ENCODE data around the gene SLC15A1. TPM values are rescaled to one million over a fixed set of nuclear protein-coding genes. Genes with fewer than 3 reads are reported as not detected.
"Not testable (repeated sequence)": the region's sequence is repeated elsewhere in the genome, so short reads cannot be mapped to it uniquely, and the experiment has no call there.

SLC15A1 gene
- total and polyA plus RNA-seq, 12 donors: 0.01 TPM; not detected in 11

DNA sequence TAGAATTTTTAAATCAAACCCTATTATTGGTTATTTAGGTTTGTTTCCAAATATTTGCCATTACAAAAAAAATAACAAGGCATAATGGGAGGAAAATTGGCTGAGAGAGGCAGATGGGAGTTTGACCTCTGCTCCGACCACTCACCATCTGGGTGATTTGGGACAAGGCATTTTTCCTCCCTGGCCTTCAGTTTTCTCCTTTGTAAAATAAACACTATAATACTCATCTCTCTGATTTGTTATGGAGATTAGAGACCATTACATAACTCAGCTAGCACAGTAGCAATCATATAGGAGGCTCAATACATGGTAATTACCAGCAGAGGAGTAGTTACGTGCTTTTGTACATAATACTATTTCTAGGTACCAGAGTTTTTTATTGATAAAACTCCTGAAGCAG, 105.4 kb downstream of the SLC15A1 start:
- Histone ChIP-seq H3K9me3 (no peaks in the 10 kb centered on the region), H3K36me3 (no peaks in the 10 kb centered on the region), H3K4me1 (peaks cover 0 to 6% (median 0%) of the 10 kb centered on the region in 9 donors), H3K4me3 (no peak overlapping the region), H3K27me3 (peaks cover 0 to 3% (median 0%) of the 10 kb centered on the region in 7 donors), H3K27ac (no peak overlapping the region)
- no peak for DNase-seq
- TF ChIP-seq, protein P1, sequence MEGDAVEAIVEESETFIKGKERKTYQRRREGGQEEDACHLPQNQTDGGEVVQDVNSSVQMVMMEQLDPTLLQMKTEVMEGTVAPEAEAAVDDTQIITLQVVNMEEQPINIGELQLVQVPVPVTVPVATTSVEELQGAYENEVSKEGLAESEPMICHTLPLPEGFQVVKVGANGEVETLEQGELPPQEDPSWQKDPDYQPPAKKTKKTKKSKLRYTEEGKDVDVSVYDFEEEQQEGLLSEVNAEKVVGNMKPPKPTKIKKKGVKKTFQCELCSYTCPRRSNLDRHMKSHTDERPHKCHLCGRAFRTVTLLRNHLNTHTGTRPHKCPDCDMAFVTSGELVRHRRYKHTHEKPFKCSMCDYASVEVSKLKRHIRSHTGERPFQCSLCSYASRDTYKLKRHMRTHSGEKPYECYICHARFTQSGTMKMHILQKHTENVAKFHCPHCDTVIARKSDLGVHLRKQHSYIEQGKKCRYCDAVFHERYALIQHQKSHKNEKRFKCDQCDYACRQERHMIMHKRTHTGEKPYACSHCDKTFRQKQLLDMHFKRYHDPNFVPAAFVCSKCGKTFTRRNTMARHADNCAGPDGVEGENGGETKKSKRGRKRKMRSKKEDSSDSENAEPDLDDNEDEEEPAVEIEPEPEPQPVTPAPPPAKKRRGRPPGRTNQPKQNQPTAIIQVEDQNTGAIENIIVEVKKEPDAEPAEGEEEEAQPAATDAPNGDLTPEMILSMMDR (IDR thresholded peaks at IDR 0.05): no peak
- no peak for ATAC-seq
- intact Hi-C loops (cut with DNase I): no loop called here
- WGBS, 2 donors: 97 to 99% methylated on average over 2 of the region's 2 CpGs

- DNase-seq (no peak), ATAC-seq (no peak)
- no peaks in the 10 kb centered on the region for H3K36me3 ChIP-seq
- no peak overlapping the region for H3K4me3 ChIP-seq
- intact Hi-C loops (cut with DNase I): loop anchor here in 1 of 10 donors (5.0 kb wide), 1 partner anchor 61 kb away; no protein-coding TSS in a partner anchor
- WGBS, 2 donors: 80 to 85% methylated on average over 1 of the region's 1 CpG
- H3K27me3 ChIP-seq: peaks cover 0 to 3% (median 0%) of the 10 kb centered on the region in 7 donors
- no peak overlapping the region for H3K27ac ChIP-seq
- H3K9me3 ChIP-seq: no peaks in the 10 kb centered on the region
- no peaks in the 10 kb centered on the region for H3K4me1 ChIP-seq
- TF ChIP-seq, protein P1 (IDR thresholded peaks at IDR 0.05): no peak
Measured at GRCh38 chr13:98643479-98643878, 109.0 kb downstream of the SLC15A1 start.

DNA sequence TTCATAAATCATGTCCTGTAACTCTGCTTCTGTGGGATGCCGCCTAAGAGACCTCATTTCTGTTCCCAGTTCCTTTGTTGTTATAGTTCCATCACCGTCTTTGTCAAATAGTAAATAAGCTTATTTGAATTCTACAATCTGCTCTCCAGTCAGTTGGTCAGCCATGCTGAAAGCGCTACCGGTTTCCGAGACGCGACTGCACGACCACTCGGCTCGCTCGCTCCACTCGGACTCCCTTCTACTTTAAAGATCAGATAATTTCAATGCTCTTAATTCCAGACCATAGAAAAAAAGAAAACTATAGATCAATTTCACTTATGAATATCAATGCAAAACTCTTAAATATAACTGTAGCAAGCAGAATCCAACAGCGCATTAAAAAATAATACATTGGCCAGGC, 111.4 kb downstream of the SLC15A1 start:
- Histone ChIP-seq H3K9me3 (no peaks in the 10 kb centered on the region), H3K4me3 (no peak overlapping the region), H3K36me3 (no peaks in the 10 kb centered on the region), H3K4me1 (no peaks in the 10 kb centered on the region), H3K27me3 (peaks cover 0 to 3% (median 0%) of the 10 kb centered on the region in 7 donors), H3K27ac (no peak overlapping the region)
- WGBS, 2 donors: 92 to 94% methylated on average over 13 of the region's 13 CpGs
- no peak for ATAC-seq
- no peak for DNase-seq
- intact Hi-C loops (cut with DNase I): loop anchor here in 1 of 10 donors (5.0 kb wide), 1 partner anchor 59 kb away; no protein-coding TSS in a partner anchor
- TF ChIP-seq, protein P1 (IDR thresholded peaks at IDR 0.05): no peak

DNA sequence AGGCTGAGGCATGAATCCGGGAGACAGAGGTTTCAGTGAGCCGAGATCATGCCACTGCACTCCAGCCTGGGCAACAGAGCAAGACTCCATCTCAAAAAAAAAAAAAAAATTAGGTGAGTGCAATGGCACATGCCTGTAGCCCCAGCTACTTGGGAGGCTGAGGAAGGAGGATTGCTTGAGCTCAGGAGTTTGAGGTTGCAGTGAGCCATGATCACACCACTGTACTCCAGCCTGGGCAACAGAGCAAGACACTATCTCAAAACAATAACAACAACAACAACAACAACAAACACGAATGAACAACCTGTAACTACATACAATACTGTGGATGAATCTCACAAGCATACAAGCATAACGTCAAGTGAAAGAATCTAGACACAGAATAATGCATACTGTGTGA, 112.7 kb downstream of the SLC15A1 start:
- intact Hi-C loops (cut with DNase I): loop anchor here in 2 of 10 donors (5.0 kb wide), 2 partner anchors 42 to 57 kb away; no protein-coding TSS in a partner anchor
- 85 to 94% methylated on average over 4 of the region's 4 CpGs for WGBS, 2 donors
- DNase-seq, H3K4me3 ChIP-seq, H3K9me3 ChIP-seq, H3K4me1 ChIP-seq, ATAC-seq, H3K36me3 ChIP-seq, H3K27me3 ChIP-seq, H3K27ac ChIP-seq: not testable (repeated sequence)

DNA sequence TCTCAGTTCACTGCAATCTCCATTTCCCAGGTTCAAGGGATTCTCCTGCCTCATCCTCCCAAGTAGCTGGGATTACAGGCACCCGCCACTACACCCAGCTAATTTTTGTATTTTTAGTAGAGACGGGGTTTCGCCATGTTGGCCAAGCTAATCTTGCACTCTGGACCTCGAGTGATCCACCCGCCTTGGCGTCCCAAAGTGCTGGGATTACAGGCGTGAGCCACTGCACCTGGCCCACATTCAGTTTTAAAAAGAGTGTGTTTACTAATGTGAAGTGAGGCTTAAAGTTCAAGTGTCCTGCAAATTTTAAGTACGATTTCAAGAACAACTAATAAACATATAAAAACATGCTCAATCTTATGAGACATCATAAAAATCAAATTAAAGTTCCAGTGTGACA, 114.1 kb downstream of the SLC15A1 start:
- not testable (repeated sequence) for H3K4me1 ChIP-seq, H3K27ac ChIP-seq, H3K9me3 ChIP-seq, H3K36me3 ChIP-seq, H3K4me3 ChIP-seq, H3K27me3 ChIP-seq, DNase-seq, ATAC-seq
- intact Hi-C loops (cut with DNase I): loop anchor here in 1 of 10 donors (5.0 kb wide), 1 partner anchor 41 kb away; no protein-coding TSS in a partner anchor
- 92 to 98% methylated on average over 8 of the region's 8 CpGs for WGBS, 2 donors

Other genes with a start within 250 kb of the SLC15A1 start
- 10 to 100 TPM; 52.0 to 72.9 (median 63.2) TPM for gene STK24, start 175.6 kb downstream of the SLC15A1 start, total RNA-seq
- gene STK24, start 175.6 kb downstream of the SLC15A1 start, polyA plus RNA-seq: 10 to 100 TPM; 20.8 to 39.7 TPM
- 10 to 100 TPM; 31.6 to 73.7 (median 43.4) TPM for gene DOCK9, start 225.4 kb upstream of the SLC15A1 start, total RNA-seq
- gene DOCK9, start 225.4 kb upstream of the SLC15A1 start, polyA plus RNA-seq: 10 to 100 TPM; 32.0 to 45.3 TPM